Stimulated activated CD8-positive, alpha-beta memory T cell treated with anti-CD3 and anti-CD28 coated beads, Interleukin-7, amount 100 ng/mL, for 1 hour (primary cell): ENCODE data around the gene BCL2L1.
"Not testable (repeated sequence)": the region's sequence is repeated elsewhere in the genome, so short reads cannot be mapped to it uniquely, and the experiment has no call there.

ENCODE experiments used
- DNase-seq, 2 donors: peaks; one replicate each; pipeline ENCODE4 v3.0.0-alpha.2; 2020; ENCODE audit warnings: low read depth in 2 of 2

BCL2L1 gene

GRCh38 chr20:31722257-31723068, at the start of gene BCL2L1:
BCL2L1 (minus strand) TSS chr20:31722868; CDS start chr20:31722218, 650 bp downstream.
- peak; percentile 36 to 55 for DNase-seq

- no peak for DNase-seq
These were observed 47.6 kb upstream of the BCL2L1 start for GRCh38 chr20:31770243-31770642.

- DNase-seq = no peak
These were observed 47.0 kb upstream of the BCL2L1 start for GRCh38 chr20:31769681-31770080.

GRCh38 chr20:31767805-31768204, 45.1 kb upstream of the BCL2L1 start:
- DNase-seq = no peak

- DNase-seq = no peak
These were observed 42.1 kb upstream of the BCL2L1 start for GRCh38 chr20:31764641-31765305.

GRCh38 chr20:31760519-31761240, 38.0 kb upstream of the BCL2L1 start:
- no peak for DNase-seq

- no peak for DNase-seq
These were observed 37.3 kb upstream of the BCL2L1 start for GRCh38 chr20:31759836-31760518.

- DNase-seq = no peak
These were observed 36.3 kb upstream of the BCL2L1 start for GRCh38 chr20:31758991-31759390.

GRCh38 chr20:31758521-31758920, 35.9 kb upstream of the BCL2L1 start:
- DNase-seq = no peak

- no peak for DNase-seq
These were observed 34.6 kb upstream of the BCL2L1 start for GRCh38 chr20:31757254-31757653.

- DNase-seq = no peak
These were observed 28.5 kb upstream of the BCL2L1 start for GRCh38 chr20:31751126-31751525.

- no peak for DNase-seq
These were observed 26.6 kb upstream of the BCL2L1 start for GRCh38 chr20:31749223-31749622.

GRCh38 chr20:31747640-31748039, 25.0 kb upstream of the BCL2L1 start:
- no peak for DNase-seq

GRCh38 chr20:31747028-31747427, 24.4 kb upstream of the BCL2L1 start:
- not testable (repeated sequence) for DNase-seq

- no peak for DNase-seq
These were observed 23.6 kb upstream of the BCL2L1 start for GRCh38 chr20:31746068-31746878.

GRCh38 chr20:31740656-31741323, 18.1 kb upstream of the BCL2L1 start:
- no peak for DNase-seq

- no peak for DNase-seq
These were observed 17.5 kb upstream of the BCL2L1 start for GRCh38 chr20:31740208-31740607.

GRCh38 chr20:31739550-31739977, 16.9 kb upstream of the BCL2L1 start:
- DNase-seq = no peak

- DNase-seq = peak; percentile 54 to 60
These were observed 16.3 kb upstream of the BCL2L1 start, which contains the start of gene TPX2 for GRCh38 chr20:31738729-31739549. TPX2 (plus strand) TSS chr20:31739290; CDS start chr20:31757477, 18,187 bp downstream.
